ENCODE data around the gene TNFRSF8.
"Not testable (repeated sequence)": the region's sequence is repeated elsewhere in the genome, so short reads cannot be mapped to it uniquely, and the experiment has no call there.

Gene TNFRSF8

GRCh38 chr1:12028957-12029511, 34.1 kb upstream of the TNFRSF8 start:
- no peaks in the 10 kb centered on the region for H3K9me3 ChIP-seq (ENCODE audit: control insufficient read depth in 2 of 2, low read length in 2 of 2)
- no peaks in the 10 kb centered on the region for H3K4me1 ChIP-seq (ENCODE audit: control insufficient read depth, insufficient read depth, low read length)
- H3K4me3 ChIP-seq (ENCODE audit: low read length in 2 of 2), result no peak overlapping the region
- no peak overlapping the region for H3K27ac ChIP-seq (ENCODE audit: low read length)
- peaks cover 1 to 24% of the 10 kb centered on the region in 2 donors for H3K36me3 ChIP-seq (ENCODE audit: control insufficient read depth in 2 of 2, insufficient read depth in 2 of 2, low read length in 2 of 2)
- no peaks in the 10 kb centered on the region for H3K27me3 ChIP-seq (ENCODE audit: control insufficient read depth in 1 of 2, insufficient read depth in 2 of 2, low read length in 2 of 2)
- H3K9ac ChIP-seq (ENCODE audit: low read length in 2 of 2), result no peak overlapping the region

DNA sequence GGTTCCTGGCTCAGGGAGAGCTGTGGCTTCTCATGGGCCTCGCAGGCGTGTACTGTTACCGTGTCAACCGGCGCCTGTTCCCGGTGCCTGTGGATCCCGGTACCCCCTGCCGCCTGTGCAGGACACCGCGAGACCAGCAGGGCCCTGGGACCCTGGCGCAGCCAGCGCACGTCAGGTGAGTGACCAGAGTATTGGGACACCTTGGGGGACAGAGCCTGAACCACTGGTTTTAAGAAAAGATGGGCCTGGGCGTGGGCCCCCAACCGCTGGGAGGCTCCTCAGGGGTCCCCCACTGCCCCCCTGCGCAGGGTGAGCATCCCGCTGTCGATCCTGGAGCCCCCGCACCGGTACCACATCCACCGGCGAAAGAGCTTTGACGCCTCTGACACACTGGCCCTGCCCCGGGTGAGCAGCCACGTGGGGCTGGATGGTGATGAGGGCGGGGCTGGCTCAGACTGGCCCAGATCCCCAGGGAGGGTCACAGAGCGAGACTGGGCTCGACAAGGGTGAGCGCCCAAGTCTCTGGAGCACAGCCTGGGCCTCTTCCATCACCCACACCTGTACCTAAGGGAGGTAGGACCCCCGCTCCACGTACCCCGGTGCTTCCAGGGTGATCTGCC, 33.3 kb upstream of the TNFRSF8 start:
- peaks cover 0 to 22% of the 10 kb centered on the region in 2 donors for H3K36me3 ChIP-seq (ENCODE audit: control insufficient read depth in 2 of 2, insufficient read depth in 2 of 2, low read length in 2 of 2)
- no peaks in the 10 kb centered on the region for H3K9me3 ChIP-seq (ENCODE audit: control insufficient read depth in 2 of 2, low read length in 2 of 2)

DNA sequence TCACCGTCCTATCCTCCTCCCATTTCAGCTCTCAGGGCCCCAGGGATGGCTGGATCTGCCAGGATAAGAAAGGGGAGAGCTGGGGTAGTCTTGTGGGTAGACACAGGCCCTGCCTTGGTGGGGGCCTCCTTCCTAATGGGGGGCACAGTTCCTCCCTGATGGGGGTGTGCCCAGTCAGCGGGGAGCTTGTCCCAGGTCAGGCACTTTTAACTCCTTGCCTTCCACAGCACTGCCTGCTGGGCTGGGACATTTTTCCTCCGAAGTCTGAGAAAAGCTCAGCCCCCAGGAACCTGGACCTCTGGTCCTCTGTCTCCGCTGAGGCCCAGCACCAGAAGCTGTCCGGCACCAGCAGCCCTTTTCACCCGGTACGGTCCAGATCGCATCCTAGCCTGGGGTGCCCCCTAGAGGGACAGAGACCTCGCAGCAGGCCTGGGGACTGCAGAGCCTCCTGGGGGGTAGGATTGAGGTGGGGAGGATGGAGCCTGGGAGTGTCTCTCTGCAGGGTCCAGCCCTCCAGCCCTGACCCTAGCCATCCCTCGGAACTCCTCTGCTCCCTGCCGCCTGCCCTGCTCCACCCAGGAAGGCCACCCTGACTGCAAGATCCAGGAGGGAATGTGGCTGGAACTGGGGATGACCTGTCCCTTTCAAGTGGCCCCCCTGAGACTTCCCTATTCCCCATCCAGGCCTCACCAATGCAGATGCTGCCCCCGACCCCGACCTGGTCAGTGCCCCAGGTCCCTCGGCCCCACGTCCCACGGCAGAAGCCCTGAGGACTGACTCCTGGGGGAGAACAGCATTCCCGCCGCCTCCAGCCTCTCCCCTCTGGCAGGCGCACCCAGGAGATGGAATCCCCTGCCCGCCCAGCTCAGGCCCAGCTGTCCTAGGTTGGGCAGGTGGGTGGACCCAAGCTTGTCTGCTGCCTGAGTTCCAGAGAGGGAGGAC, 31.8 kb upstream of the TNFRSF8 start:
- H3K27ac ChIP-seq (ENCODE audit: low read length), result no peak overlapping the region
- H3K9me3 ChIP-seq (ENCODE audit: control insufficient read depth in 2 of 2, low read length in 2 of 2), result no peaks in the 10 kb centered on the region

More for the DNA sequence above, 33.3 kb upstream of the TNFRSF8 start:
- Histone ChIP-seq H3K9ac (ENCODE audit: low read length in 2 of 2) (no peak overlapping the region), H3K27me3 (ENCODE audit: control insufficient read depth in 1 of 2, insufficient read depth in 2 of 2, low read length in 2 of 2) (no peaks in the 10 kb centered on the region), H3K4me3 (ENCODE audit: low read length in 2 of 2) (no peak overlapping the region), H3K4me1 (ENCODE audit: control insufficient read depth, insufficient read depth, low read length) (peaks cover 2% of the 10 kb centered on the region), H3K27ac (ENCODE audit: low read length) (no peak overlapping the region)

GRCh38 chr1:12032161-12032621, 30.9 kb upstream of the TNFRSF8 start:
- H3K4me1 ChIP-seq (ENCODE audit: control insufficient read depth, insufficient read depth, low read length), result peaks cover 2% of the 10 kb centered on the region
- H3K9ac ChIP-seq (ENCODE audit: low read length in 2 of 2), result no peak overlapping the region
- peaks cover 0 to 15% of the 10 kb centered on the region in 2 donors for H3K36me3 ChIP-seq (ENCODE audit: control insufficient read depth in 2 of 2, insufficient read depth in 2 of 2, low read length in 2 of 2)
- no peak overlapping the region for H3K4me3 ChIP-seq (ENCODE audit: low read length in 2 of 2)
- H3K9me3 ChIP-seq (ENCODE audit: control insufficient read depth in 2 of 2, low read length in 2 of 2), result no peaks in the 10 kb centered on the region
- H3K27ac ChIP-seq (ENCODE audit: low read length), result no peak overlapping the region
- H3K27me3 ChIP-seq (ENCODE audit: control insufficient read depth in 1 of 2, insufficient read depth in 2 of 2, low read length in 2 of 2), result no peaks in the 10 kb centered on the region

More for the DNA sequence above, 31.8 kb upstream of the TNFRSF8 start:
- H3K27me3 ChIP-seq (ENCODE audit: control insufficient read depth in 1 of 2, insufficient read depth in 2 of 2, low read length in 2 of 2), result no peaks in the 10 kb centered on the region
- peaks cover 2% of the 10 kb centered on the region for H3K4me1 ChIP-seq (ENCODE audit: control insufficient read depth, insufficient read depth, low read length)
- H3K4me3 ChIP-seq (ENCODE audit: low read length in 2 of 2), result no peak overlapping the region
- no peak overlapping the region for H3K9ac ChIP-seq (ENCODE audit: low read length in 2 of 2)
- H3K36me3 ChIP-seq (ENCODE audit: control insufficient read depth in 2 of 2, insufficient read depth in 2 of 2, low read length in 2 of 2), result peaks cover 0 to 17% of the 10 kb centered on the region in 2 donors

GRCh38 chr1:12033441-12033840, 29.7 kb upstream of the TNFRSF8 start:
- H3K4me1 ChIP-seq (ENCODE audit: control insufficient read depth, insufficient read depth, low read length); H3K27ac ChIP-seq (ENCODE audit: low read length); H3K27me3 ChIP-seq (ENCODE audit: control insufficient read depth in 1 of 2, insufficient read depth in 2 of 2, low read length in 2 of 2); H3K4me3 ChIP-seq (ENCODE audit: low read length in 2 of 2); H3K9me3 ChIP-seq (ENCODE audit: control insufficient read depth in 2 of 2, low read length in 2 of 2); H3K9ac ChIP-seq (ENCODE audit: low read length in 2 of 2); H3K36me3 ChIP-seq (ENCODE audit: control insufficient read depth in 2 of 2, insufficient read depth in 2 of 2, low read length in 2 of 2): not testable (repeated sequence)

DNA sequence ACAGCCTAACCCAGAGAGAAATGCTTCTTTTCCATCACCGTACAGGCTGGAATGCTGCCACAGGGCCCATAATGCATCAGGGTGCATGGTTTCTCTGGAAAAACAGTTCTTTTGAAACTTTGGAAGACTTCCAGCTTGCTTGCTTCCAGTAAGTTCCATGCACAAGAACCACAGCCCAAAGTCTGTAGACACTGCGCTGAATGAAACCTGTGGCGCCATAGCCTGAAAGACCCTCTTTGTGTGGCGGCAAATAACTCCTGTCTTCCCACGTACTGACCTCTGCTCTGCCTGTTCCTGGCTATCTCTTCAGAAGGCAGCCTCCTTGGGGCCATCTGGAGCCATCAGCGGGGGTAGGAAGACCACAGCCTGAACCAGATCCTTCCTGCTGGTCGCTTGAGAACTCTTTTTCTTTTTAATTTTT, 28.7 kb upstream of the TNFRSF8 start:
- Histone ChIP-seq H3K9ac (ENCODE audit: low read length in 2 of 2) (no peak overlapping the region), H3K9me3 (ENCODE audit: control insufficient read depth in 2 of 2, low read length in 2 of 2) (no peaks in the 10 kb centered on the region), H3K27ac (ENCODE audit: low read length) (no peak overlapping the region), H3K27me3 (ENCODE audit: control insufficient read depth in 1 of 2, insufficient read depth in 2 of 2, low read length in 2 of 2) (no peaks in the 10 kb centered on the region), H3K4me3 (ENCODE audit: low read length in 2 of 2) (no peak overlapping the region), H3K36me3 (ENCODE audit: control insufficient read depth in 2 of 2, insufficient read depth in 2 of 2, low read length in 2 of 2) (peaks cover 0 to 5% of the 10 kb centered on the region in 2 donors), H3K4me1 (ENCODE audit: control insufficient read depth, insufficient read depth, low read length) (peaks cover 2% of the 10 kb centered on the region)

- Histone ChIP-seq H3K27ac (ENCODE audit: low read length) (no peak overlapping the region), H3K27me3 (ENCODE audit: control insufficient read depth in 1 of 2, insufficient read depth in 2 of 2, low read length in 2 of 2) (no peaks in the 10 kb centered on the region), H3K4me1 (ENCODE audit: control insufficient read depth, insufficient read depth, low read length) (peaks cover 2% of the 10 kb centered on the region), H3K4me3 (ENCODE audit: low read length in 2 of 2) (no peak overlapping the region), H3K36me3 (ENCODE audit: control insufficient read depth in 2 of 2, insufficient read depth in 2 of 2, low read length in 2 of 2) (peaks cover 0 to under 1% of the 10 kb centered on the region in 2 donors), H3K9ac (ENCODE audit: low read length in 2 of 2) (no peak overlapping the region), H3K9me3 (ENCODE audit: control insufficient read depth in 2 of 2, low read length in 2 of 2) (no peaks in the 10 kb centered on the region)
Measured at GRCh38 chr1:12035312-12035711, 27.8 kb upstream of the TNFRSF8 start.

DNA sequence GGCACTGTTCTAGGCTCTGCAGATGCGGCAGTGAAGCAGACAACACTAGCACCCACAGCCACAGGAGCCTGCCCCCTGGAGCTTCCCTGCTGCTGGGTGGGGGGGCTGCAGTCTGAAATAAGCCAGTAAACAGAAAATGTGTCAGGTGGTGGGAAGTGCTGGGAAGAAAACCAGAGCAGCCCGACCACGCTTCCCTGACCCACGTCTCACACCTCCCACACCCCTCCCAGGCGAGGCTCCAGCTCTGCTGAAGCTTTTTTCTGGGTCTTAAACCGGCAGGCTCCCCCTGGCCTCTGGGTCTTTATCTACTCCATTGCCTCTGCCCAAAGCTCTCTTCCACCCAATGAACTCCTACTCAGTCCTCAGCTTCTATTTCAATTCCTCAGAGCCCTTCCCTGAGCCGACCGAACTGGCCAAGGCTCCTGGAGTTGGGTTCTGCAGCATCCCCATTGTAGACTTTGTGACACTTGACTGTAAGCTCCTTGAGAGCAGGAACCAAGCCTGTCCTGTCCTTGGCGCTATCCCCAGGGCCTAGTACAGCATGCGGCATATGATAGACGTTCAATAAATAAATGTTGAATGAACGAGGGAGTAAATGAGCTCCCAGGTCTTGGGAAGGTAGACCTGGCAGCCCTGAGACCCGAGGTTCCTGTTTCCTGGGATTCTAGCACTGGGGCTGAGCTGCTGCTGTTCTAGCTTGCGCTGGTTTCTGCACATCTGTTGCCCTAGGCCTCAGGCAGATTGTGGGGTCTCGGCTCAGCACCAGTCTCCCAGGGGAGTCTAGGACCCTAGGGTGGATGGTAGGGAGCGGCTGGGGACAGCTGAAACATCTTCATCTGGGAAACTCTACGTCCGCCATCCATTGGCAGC, 25.4 kb upstream of the TNFRSF8 start:
- Histone ChIP-seq H3K4me1 (ENCODE audit: control insufficient read depth, insufficient read depth, low read length) (peaks cover 2% of the 10 kb centered on the region), H3K4me3 (ENCODE audit: low read length in 2 of 2) (no peak overlapping the region)

DNA sequence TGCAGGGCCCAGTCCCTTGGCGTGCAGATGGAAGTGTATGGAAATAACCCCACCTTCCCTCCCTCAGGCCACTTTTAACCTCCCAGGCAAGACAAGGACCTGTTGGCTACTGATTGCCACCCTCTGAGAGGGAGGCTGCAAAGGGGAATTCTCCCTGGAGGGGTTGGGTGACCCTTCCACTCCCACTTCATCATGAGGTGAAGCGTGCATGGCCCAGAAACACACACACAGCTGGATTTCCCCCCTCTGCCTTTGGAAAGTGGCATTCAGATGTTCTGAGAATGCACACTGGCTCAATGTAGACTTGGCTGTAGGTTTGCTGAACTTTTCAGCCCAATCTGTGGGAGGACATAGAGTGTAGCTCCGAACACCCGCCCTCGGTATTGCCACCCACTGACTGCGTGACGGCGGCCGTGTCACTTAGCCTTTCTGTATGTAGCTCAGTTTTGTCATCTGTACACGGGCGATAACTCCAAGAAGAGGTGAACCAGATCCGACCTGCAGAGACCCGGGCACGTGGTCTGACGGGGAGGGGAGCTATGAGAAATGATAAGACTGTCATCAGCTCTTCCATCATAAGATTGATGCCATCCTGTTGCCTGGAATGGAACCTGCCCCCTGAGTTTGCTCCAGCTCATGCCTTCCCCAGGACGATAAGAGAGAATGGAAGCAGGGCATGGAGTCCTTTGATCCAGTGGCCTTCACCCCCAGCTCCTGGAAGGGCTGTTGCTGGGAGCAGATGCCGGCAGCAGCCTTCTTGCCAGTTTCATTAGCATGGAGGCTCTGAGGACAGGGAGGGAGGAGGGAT, 24.5 kb upstream of the TNFRSF8 start:
- no peaks in the 10 kb centered on the region for H3K27me3 ChIP-seq (ENCODE audit: control insufficient read depth in 1 of 2, insufficient read depth in 2 of 2, low read length in 2 of 2)
- no peaks in the 10 kb centered on the region for H3K9me3 ChIP-seq (ENCODE audit: control insufficient read depth in 2 of 2, low read length in 2 of 2)
- no peak overlapping the region for H3K9ac ChIP-seq (ENCODE audit: low read length in 2 of 2)
- peaks cover 2% of the 10 kb centered on the region for H3K4me1 ChIP-seq (ENCODE audit: control insufficient read depth, insufficient read depth, low read length)
- no peaks in the 10 kb centered on the region for H3K36me3 ChIP-seq (ENCODE audit: control insufficient read depth in 2 of 2, insufficient read depth in 2 of 2, low read length in 2 of 2)
- no peak overlapping the region for H3K4me3 ChIP-seq (ENCODE audit: low read length in 2 of 2)
- H3K27ac ChIP-seq (ENCODE audit: low read length), result no peak overlapping the region

More for the DNA sequence above, 25.4 kb upstream of the TNFRSF8 start:
- Histone ChIP-seq H3K9me3 (ENCODE audit: control insufficient read depth in 2 of 2, low read length in 2 of 2) (no peaks in the 10 kb centered on the region), H3K9ac (ENCODE audit: low read length in 2 of 2) (no peak overlapping the region), H3K27me3 (ENCODE audit: control insufficient read depth in 1 of 2, insufficient read depth in 2 of 2, low read length in 2 of 2) (no peaks in the 10 kb centered on the region), H3K27ac (ENCODE audit: low read length) (no peak overlapping the region), H3K36me3 (ENCODE audit: control insufficient read depth in 2 of 2, insufficient read depth in 2 of 2, low read length in 2 of 2) (no peaks in the 10 kb centered on the region)

Data from stomach smooth muscle (tissue), 2 donors.